GM12878 (cell line): ENCODE results near the gene DNAJB4.

Experiments
- CHD2 ChIP-seq: IDR thresholded peaks from 2 replicates; pipeline ENCODE4 v1.6.1; 2011; ENCODE audit warnings: low read depth, low read length, improper control_type of control experiment, borderline replicate concordance
- CHD4 ChIP-seq: fragments of 200-600 bp; sonication (generic); IDR thresholded peaks from 2 replicates; pipeline ENCODE4 v1.6.1; 2016; ENCODE audit warnings: mild to moderate bottlenecking
- E2F4 ChIP-seq: IDR thresholded peaks from 2 replicates; pipeline ENCODE4 v1.6.1; 2012; ENCODE audit warnings: low read depth, low read length, improper control_type of control experiment
- FOXK2 ChIP-seq: fragments of 450-650 bp; IDR thresholded peaks from 2 replicates; pipeline ENCODE4 v1.6.1; 2017; ENCODE audit warnings: mild to moderate bottlenecking, moderate library complexity
- FOXM1 ChIP-seq: IDR thresholded peaks from 2 replicates; pipeline ENCODE4 v1.6.1; 2012; ENCODE audit warnings: low read depth, mild to moderate bottlenecking, inconsistent platforms, low read length, moderate library complexity
- IRF5 ChIP-seq: fragments of 450-650 bp; IDR thresholded peaks from 2 replicates; pipeline ENCODE4 v1.6.1; 2017; ENCODE audit warnings: borderline replicate concordance
- NFXL1 ChIP-seq: fragments of 450-650 bp; IDR thresholded peaks from 2 replicates; pipeline ENCODE4 v1.6.1; 2017; ENCODE audit warnings: antibody characterized with exemption, mild to moderate bottlenecking, borderline replicate concordance
- POLR2A ChIP-seq: IDR thresholded peaks from 2 replicates; pipeline ENCODE4 v1.6.1; 2011; ENCODE audit warnings: low read depth, mild to moderate bottlenecking, low read length
- POLR2AphosphoS5 ChIP-seq: IDR thresholded peaks from 2 replicates; pipeline ENCODE4 v1.6.1; 2011; ENCODE audit warnings: mild to moderate bottlenecking, low read length, inconsistent platforms
- SMC3 ChIP-seq: IDR thresholded peaks from 2 replicates; pipeline ENCODE4 v1.6.1; 2011; ENCODE audit warnings: low read length, improper control_type of control experiment, borderline replicate concordance

DNA sequence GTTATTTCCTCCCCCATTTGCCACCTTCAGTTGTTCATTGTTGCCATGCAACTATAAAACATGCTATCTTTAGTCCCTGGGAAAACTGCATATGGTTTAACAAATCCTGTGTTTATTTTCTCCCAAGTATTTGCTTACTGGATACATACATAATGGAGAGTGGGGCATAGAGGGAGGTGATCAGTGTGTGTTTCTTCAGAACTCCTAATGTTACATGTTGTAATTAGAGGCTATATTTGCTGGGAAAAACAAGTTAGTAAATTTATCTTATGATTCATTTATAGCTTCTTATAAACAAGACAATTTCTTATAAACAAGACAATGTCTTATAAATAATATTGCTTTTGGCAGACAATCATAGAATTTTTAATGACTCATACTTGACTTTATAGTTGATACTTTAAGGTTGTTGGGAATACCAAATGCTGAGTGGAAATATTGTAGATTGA, 33.8 kb downstream of the DNAJB4 start:
- no peak for TF ChIP-seq CHD4
- no peak for TF ChIP-seq POLR2AphosphoS5
- no peak for TF ChIP-seq NFXL1
- TF ChIP-seq SMC3, result no peak
- no peak for TF ChIP-seq FOXM1
- TF ChIP-seq FOXK2, result no peak
- TF ChIP-seq IRF5, result no peak
- no peak for TF ChIP-seq CHD2
- no peak for TF ChIP-seq POLR2A
- TF ChIP-seq E2F4, result no peak
